HG03442 (cell line): Measurements from ENCODE around the gene E2F2.
"Not testable (repeated sequence)": the region's sequence is repeated elsewhere in the genome, so short reads cannot be mapped to it uniquely, and the experiment has no call there.

Experiments used
- ATAC-seq: cut with Tn5 transposase; IDR thresholded peaks from one replicate; pipeline ENCODE4 v1.9.1; 2021; ENCODE audit warnings: mild to moderate bottlenecking, moderate library complexity; ENCODE audit not compliant: unreplicated experiment

Gene E2F2

GRCh38 chr1:23525558-23526250, 5.3 kb downstream of the E2F2 start:
- ATAC-seq, result no peak

- ATAC-seq, result no peak
These were observed 6.2 kb downstream of the E2F2 start for GRCh38 chr1:23524716-23525401.

GRCh38 chr1:23524163-23524562, 6.9 kb downstream of the E2F2 start:
- no peak for ATAC-seq

- no peak for ATAC-seq
These were observed 8.6 kb downstream of the E2F2 start for GRCh38 chr1:23522244-23522982.

- no peak for ATAC-seq
These were observed 9.4 kb downstream of the E2F2 start for GRCh38 chr1:23521588-23521987.

GRCh38 chr1:23517581-23517980, 13.5 kb downstream of the E2F2 start:
- no peak for ATAC-seq

GRCh38 chr1:23515905-23516304, 15.1 kb downstream of the E2F2 start:
- ATAC-seq, result no peak

GRCh38 chr1:23514111-23514679, 16.8 kb downstream of the E2F2 start:
- no peak for ATAC-seq

GRCh38 chr1:23509896-23510295, 21.1 kb downstream of the E2F2 start:
- no peak for ATAC-seq

- no peak for ATAC-seq
These were observed 24.5 kb downstream of the E2F2 start for GRCh38 chr1:23506376-23507107.

- no peak for ATAC-seq
These were observed 25.2 kb downstream of the E2F2 start for GRCh38 chr1:23505851-23506250.

GRCh38 chr1:23504156-23504555, 26.9 kb downstream of the E2F2 start:
- ATAC-seq, result not testable (repeated sequence)

GRCh38 chr1:23502951-23503350, 28.1 kb downstream of the E2F2 start:
- ATAC-seq, result no peak

GRCh38 chr1:23500466-23500865, 30.6 kb downstream of the E2F2 start:
- ATAC-seq, result no peak

- no peak for ATAC-seq
These were observed 33.1 kb downstream of the E2F2 start for GRCh38 chr1:23497777-23498439.

- no peak for ATAC-seq
These were observed 34.4 kb downstream of the E2F2 start for GRCh38 chr1:23496490-23497181.

- ATAC-seq, result not testable (repeated sequence)
These were observed 36.2 kb downstream of the E2F2 start for GRCh38 chr1:23494836-23495235.

GRCh38 chr1:23492776-23493175, 38.3 kb downstream of the E2F2 start:
- not testable (repeated sequence) for ATAC-seq

- ATAC-seq, result no peak
These were observed 38.8 kb downstream of the E2F2 start for GRCh38 chr1:23492132-23492720.
